NCI-H2029 (cell line): ENCODE data around the gene SPOCK1.
A peak's percentile ranks its signal among the peaks of the same experiment; 100 is the strongest.

Experiments used
- DNase-seq: peaks from one replicate; lab custom pipeline; 2025; lab: John Stamatoyannopoulos, UW

SPOCK1 gene

DNA sequence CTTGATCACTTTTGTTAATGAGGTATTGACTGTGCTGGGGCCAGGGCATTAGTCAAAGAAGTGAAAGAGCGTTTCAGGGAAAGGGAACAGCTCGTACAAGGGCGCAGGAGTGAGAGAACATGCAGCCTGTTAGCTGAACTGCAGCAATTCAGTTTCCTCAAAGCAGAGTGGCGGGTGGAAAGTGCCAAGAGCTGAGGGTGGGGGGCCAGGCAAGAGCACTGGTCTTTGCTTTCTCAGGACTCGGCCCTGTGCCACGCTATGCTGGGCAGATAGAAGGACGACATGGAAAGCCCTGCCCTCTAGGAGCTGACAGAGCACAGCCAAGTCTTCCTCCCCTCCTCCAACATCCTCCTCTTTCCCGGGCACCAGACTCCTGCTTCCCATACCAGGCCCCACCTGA lies 304.8 kb downstream of the SPOCK1 start:
- DNase-seq, result no peak

DNA sequence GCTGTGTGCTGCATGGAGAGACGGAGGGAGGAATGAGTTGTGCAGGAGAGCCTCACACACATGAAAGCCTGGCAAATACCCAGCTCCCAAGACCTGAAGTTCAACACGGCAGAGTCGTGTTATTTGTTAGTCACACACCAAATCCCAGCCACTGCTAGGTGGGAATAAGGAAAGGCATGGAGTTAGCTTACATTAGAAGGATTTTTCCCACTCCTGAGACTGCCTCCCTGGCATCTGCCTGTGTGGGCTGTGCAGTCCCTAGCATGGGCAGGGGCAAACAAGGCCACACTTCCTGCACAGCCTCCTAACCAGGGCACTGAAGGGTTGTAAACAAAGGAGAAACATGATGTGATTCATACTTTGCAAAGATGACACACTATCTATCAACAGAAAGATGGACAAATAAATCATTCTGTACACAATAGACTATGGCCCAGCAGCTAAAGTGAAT lies 306.8 kb downstream of the SPOCK1 start:
- DNase-seq, result peak; percentile 53

DNA sequence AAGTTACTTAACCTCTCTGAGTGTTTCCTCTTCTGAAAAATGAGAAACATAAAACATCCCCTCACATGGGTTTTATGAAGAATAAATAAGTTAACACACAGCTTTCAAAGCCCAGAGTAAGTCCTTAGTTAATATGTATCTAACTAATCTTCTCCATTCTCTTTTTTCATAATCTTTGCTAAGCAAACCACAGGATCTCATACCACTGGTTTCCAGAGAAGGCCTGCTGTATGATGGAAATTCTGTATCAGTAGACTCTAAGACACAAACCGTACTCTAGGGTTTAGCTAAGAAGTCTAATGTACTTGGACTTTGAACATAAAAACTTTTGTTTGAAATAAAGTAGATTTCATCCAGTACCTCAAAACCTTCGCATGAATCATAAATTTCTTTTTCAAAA lies 307.9 kb downstream of the SPOCK1 start:
- no peak for DNase-seq

DNA sequence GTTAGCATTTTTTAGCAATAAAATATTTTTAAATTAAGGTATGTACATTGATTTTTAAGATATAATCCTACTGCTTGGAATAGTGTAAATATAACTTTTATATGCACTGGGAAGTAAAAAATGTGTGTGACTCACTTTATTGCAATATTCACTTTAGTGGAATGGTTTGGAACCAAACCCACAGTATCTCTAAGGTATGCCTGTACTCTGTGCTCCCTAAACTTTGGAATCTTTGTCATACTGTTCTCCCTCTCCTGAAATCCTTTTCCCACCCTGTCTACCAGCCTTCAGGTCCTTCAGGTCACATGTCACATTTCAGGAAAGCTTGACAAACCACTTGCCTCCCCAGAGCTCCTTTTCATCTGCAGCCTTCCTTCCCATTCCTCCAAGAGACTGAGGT lies 308.7 kb downstream of the SPOCK1 start:
- no peak for DNase-seq

DNA sequence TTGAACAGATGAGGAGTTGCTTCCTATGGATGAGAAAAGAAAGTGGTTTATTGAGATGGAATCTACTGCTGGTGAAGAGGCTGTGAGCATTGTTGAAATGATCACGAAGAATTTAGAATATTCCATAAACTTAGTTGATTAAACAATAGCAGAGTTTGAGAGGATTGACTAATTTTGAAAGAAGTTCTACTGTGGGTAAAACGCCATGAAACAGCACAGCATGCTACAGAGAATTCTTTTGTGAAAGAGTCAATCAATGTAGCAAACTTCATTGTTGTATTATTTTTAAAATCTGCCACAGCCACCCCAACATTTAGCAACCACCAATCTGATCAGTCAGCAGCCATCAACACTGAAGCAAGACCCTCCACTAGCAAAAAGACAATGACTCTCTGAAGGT lies 309.1 kb downstream of the SPOCK1 start:
- no peak for DNase-seq

DNA sequence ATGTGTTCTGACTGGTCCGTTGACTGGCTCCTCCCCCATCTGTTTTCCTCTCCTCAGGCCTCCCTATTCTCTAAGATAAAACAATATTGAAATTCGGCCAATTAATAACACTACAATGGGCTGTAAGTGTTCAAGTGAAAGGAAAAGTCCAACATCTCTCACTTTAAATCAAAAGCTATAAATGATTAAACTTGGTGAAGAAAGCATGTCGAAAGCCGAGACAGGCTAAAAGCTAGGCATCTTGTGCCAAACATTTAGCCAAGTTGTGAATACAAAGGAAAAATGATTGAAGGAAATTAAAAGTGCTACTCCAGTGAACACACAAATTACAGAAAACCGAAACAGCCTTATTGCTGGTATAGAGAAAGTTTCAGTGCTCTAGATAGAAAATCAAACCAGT lies 310.6 kb downstream of the SPOCK1 start:
- DNase-seq, result no peak

DNA sequence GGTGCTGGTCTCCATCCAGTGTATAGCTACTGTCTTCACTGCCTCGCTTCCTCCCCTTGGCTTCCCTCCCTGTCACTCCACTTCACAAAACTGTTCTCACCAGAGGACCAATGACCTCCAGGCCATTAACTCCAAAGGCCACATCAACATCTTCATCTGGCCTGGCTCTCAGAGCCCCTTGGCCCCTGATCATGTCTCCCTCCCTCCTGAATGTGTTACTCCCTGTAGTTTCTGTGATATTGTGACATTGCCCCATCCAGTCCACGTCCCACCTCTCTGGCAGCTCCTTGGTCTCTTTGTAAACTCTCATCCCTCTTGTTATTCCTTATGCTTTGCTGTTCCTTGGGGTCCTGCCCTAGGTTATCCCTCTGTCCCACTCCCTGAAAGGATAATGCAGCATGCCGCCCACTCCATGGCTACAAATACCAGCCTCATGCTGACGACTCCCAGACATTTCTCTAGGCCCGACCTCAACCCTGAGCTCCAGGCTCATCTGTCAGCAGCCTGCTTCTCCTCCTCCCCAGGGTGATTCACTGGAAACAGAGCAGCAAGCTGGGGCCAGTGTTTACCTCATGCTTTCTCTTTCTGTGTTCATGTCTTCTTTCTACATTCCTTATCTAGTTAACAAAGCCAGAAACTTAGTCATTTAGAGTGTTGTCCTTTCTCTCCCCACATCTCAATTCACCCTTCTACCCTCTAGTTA lies 312.2 kb downstream of the SPOCK1 start:
- no peak for DNase-seq

DNA sequence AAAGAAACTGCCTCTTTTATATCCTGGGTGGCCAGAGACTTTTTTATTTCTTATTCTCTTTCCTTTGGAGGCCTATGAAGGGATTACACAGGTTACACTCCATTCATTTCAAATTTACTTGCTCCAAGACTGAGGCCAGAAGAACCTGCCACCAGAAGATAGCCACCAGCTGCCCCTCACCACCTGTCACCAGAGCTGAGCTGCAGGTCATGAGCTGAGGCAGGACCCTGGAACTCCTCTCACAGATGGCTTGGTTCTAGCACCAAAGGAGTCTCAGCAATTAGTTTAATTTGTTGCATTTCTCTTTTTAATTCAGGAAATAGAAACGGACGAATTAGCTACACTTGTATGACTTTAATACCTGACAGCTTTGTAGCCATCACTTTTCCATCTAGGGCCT lies 313.9 kb downstream of the SPOCK1 start:
- DNase-seq, result no peak

DNA sequence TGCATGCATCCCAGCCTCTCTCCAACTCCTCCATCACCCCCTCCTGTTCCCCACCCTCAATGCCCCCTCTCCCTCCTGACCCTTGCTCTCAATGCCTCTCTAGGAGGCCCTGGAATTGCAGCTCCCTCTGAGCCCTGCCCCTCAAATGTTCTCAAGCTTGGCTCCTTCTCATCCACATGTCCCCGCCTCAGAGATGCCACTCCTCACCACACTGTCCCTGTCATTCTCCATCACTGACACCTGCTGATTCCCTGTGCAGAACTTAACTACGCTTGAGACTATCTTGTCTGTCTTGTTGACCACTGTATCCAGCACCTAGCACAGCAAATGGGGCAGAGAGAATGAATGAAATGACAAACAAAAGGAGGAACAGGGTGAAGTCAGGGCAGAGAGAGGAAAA lies 314.4 kb downstream of the SPOCK1 start:
- DNase-seq, result no peak

DNA sequence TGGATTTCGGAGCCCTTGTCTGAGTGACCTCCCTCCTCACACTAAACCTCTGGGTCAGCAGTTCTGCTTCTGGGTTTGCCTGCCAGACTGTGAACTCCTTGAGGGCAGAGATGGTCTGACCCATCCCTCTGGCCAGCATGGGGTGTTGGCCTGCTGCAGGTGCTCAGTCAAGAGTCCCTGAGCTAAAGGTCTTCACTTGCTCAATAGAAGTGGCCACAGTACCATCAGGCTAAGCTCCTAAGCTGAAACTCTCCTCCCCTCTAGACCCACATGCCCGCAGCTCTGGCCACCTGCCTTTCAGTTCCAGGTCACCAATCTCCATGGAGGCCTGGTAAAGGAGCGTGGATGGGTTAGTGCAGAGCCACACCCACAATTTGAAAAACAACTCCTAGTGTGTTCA lies 316.6 kb downstream of the SPOCK1 start:
- no peak for DNase-seq

DNA sequence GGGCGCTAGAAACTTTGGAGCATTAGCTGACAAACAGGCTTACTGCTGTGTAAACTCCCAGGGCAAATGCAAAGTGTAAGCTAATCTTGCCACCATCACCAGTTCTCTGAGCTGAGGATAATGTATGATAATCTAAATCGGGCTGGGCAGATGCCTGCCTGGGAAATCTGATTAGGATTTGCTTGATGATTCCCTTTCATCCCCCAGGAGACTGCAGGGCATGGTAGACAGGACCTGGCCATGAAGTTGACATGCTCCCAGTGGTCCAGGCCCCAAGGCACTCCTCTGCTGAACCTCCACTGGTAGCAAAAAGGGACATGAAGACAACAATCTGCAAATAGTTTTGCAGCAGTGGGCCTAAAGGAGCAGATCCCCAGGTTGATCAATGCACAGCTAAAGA lies 317.5 kb downstream of the SPOCK1 start:
- no peak for DNase-seq

DNA sequence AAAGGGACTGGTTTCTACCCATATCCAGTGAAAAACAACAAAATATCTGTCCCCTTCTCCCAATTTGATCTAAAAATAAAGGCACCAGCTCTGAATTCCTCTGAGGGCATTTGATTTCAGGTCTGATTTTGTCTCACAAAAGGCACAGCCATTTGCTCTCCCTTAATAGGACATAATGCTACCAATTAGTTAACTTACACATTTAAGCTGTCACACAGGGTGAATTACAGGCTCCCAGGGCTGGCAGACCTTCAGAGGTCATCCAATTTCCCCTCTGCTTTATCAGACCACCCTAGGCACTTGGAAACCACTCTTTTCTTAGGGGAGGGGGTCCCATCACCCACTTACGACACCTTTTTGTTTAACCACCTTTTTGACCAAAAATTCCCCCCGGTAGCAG lies 319.9 kb downstream of the SPOCK1 start:
- DNase-seq, result no peak

DNA sequence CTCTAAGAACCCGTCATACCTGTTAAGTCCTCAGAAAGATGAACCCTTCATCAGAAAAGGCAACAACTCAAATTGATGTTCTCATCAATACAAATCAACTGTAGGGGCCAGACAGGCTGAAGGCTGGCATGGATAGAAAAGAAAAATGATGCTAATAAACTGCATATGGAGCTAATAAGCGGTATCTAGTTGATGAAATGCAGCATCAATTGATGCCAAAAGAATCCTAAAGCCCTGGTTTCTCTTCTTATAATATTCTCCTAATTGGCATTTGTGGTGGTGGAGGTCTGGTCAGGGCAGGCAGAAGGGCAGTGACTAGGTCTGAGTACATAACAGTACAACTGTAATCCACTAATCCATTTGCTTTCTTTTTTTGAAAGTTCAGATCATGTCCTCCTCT lies 322.5 kb downstream of the SPOCK1 start:
- no peak for DNase-seq

DNA sequence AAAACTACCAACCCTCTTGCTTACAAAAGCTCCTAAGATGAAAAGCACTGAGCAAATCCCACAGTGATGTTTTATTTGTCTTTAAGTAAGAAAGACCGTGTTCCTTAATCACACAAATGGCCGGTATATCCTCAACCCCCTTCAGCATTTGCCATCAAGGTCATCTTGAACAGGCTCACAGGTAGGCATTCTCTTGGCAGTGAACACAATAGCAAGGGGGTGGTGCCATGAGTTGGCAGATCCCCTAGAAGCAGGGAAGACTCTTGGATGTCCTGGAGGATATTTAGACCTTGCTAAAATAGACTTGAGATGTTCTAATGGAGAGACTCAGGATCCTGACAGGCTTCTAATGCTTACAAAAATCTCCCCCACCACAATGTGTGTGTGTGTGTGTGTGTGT lies 323.0 kb downstream of the SPOCK1 start:
- no peak for DNase-seq

DNA sequence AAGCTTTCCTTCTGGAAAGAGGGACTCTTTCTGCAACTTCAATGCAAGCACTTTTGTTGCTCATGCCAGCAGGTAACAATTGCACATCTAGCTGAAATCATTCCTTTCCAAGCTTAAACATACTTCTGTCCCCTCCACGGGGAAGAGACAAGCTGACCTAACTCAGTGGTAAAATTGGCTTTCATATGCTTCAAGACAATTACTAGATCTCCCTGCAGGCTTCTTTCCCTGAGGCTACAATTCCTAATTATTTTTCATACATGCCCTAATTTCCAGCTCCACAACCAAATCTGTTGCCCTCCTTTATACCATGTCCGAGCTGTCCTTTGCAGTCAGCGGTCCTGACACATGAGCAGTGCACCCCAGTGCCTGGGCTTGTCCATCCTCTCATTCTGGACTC lies 324.9 kb downstream of the SPOCK1 start:
- no peak for DNase-seq

DNA sequence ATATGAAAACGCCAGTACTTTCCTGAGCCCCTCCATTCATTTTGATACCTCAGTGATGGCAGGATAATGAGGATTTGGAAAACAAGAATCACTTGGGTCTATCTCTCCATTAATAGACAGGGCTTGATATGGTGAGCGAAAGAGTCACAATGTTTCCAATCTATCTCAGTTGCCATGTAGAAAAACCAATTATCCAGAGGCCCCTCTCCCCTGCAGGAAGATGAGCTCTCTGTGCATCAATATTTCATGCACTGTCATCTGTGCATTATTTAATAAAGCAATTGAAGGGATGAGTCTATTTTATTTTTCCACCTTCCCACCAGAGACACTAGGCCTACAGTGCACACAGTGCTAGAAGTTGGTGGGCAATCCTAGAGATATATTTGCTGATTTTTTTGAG lies 326.9 kb downstream of the SPOCK1 start:
- no peak for DNase-seq

DNA sequence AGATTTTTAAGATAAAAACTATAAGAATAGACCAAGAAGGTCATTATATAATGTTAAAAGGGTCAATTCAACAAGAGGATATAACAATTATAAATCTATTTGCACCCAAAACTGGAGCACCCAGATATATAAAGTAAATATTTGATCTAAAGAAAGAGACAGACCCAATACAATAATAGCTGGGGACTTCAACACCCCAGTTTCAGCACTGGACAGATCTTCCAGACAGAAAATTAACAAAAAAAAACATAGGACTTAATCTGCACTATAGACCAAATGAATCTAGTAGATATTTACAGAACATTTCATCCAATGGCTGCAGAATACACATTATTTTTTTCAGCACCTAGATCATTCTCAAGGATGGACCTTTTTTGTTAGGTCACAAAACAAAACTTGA lies 331.9 kb downstream of the SPOCK1 start:
- DNase-seq, result no peak

DNA sequence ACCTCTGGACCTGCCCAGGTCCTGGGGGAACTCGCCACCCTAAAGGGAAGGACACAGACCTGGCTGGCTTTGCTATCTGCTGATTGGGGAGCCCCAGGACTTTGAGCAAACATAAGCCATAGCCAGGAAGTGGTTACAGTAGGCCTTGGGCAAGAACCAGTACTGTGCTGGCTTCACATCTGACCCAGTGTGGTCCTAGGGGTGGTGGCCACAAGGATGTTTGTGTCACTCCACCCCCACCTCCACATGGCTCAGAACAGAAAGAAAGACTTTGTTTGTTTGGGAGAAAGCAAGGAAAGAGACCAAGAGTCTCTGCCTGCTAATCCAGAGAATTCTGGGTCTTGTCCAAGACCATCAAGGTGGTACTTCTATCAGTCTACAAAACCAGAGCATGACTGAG lies 334.2 kb downstream of the SPOCK1 start:
- no peak for DNase-seq

DNA sequence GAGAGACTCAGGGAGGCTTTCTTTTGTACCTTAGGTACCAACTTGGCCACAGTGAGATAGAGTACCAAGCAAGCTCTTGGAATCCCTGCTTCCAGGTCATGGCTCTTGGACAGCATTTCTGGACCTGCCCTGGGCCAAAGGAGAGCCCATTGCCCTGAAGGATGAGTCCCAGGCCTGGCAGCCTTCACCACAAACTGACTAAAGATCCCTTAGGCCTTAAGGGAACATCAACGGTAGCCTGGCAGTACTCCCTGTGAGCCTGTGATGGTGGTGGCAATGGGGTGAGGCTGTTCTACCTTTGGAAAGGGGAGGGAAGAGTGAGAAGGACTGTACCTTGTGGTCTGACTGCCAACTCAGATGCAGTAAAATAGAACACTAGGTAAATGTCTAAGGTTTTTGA lies 334.6 kb downstream of the SPOCK1 start:
- no peak for DNase-seq

DNA sequence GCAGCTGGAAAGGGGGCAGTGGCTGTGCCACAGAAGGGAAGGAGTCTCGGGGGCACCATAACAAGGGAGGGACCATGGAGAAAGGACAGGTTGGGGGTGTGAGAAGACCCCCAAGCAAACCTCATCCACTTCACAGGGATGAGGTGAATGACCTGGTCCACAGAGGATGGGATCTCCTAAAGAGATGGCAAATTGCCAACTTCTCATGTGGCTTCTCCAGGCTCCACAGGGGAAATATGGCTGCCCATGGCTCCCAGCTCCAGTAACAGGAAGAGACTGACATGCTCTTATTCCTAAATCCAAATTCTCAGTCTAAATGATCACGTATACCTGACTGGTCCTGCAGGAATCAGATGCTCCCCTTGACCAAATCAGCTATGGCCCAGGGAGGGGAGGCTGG lies 340.4 kb downstream of the SPOCK1 start:
- DNase-seq, result no peak

DNA sequence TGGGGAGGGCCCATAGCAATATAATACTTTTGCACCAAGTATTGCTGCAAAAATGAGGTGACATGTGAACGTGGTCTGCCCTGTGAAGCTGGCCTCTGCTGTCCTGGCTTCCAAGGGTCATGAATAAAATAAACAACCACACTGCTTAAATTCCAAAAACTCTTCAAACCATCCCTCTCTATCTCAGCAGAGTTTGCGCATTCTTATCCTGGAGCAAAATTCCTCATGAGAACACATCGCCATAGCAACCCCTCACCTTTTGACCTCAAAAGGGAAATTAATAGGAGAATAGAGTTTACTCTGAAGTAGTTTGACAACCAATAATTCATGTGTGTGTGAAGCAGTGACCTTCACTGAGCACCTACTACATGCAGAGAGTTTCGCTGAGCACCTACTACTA lies 342.9 kb downstream of the SPOCK1 start:
- DNase-seq, result no peak

DNA sequence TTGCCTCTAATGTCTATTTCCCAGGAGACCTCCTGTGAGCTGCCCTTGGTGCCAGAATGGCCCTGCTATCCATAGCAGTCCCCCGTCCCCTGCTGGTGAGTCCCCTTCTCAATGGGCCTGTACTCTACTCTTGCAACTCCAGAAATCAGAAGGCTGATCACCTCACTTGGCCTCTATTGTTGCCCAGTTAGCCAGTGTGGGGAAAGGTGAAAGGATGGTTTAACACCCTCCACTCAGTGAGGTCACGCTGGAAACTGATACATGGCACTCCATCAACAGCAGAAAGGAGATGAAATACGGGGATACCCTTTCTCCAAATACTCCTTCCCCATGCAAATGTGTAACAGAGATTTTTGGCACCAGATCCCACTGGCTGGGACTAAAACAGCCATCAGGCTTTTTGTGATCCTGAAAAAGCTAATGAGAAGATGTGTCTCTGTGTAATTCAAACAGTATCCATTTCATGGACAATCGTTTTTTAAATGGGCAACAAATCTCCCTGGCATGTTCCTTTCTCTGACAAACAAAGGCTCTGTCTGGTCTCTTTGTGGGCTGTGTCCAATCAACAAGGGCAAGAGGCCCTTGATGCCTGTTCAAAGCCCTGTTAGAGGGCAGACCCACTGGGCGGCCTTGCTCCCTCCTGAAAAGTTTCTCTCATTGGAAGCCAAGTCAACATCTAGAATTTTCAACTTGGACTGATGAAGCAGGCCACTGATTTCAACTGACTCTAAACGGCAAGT lies 343.7 kb downstream of the SPOCK1 start:
- peak; percentile 78 for DNase-seq

DNA sequence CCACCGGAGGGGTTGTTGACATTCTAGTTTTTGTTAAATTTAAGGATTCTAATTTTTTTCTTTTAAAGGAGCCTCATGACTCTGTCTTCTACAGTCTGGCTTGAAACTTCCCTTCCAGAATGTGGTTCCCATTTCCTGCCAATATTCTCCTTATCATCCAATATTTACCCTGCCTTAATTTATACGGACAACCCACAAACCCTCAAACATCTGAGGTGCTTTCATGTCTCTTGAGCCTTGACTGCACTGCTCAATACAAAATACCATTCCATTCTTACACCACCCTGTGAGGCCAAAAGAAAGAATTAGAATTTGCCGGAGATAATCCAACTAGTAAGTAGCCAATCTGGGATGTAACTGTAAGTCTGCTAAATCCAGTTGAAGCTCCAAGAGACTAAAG lies 346.5 kb downstream of the SPOCK1 start:
- DNase-seq, result no peak

DNA sequence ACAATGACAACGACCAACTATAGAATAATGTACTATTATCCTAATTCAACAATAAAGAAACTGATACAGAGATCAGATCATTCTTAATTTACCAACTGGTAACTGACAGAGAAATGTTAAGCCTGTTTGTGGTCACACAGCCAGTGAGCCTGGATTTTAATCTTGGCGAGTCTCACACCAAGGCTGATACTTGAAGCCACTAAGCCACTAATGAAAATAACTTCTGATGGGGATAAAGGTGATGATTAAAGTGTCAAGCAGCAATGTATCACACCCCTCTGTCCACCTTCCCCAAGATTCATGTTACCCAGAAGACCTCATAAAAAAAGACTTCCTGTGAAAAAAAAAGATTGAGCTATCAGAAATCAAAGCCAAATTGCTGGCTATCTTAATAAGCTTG lies 350.5 kb downstream of the SPOCK1 start:
- no peak for DNase-seq
